MM.1S (cell line): ENCODE results near the gene UBQLN1.

Experiments
- CTCF ChIP-seq: fragments of 300-600 bp; sonication (generic); IDR thresholded peaks from 2 replicates; pipeline ENCODE4 v1.5.1; 2016; ENCODE audit warnings: antibody characterized with exemption, low read length, mixed read lengths
- EZH2 ChIP-seq: fragments of 300-600 bp; sonication (generic); optimal IDR thresholded peaks from 2 replicates; pipeline ENCODE3; 2017; ENCODE audit warnings: low read depth, mild to moderate bottlenecking, antibody characterized with exemption, low read length, mixed read lengths

- no peak for TF ChIP-seq CTCF
- TF ChIP-seq EZH2, result no peak
These were observed 61.1 kb downstream of the UBQLN1 start for GRCh38 chr9:83646500-83647239.
